HepG2 (cell line): ENCODE results near the gene MILR1. TPM values are rescaled to one million over a fixed set of nuclear protein-coding genes. Genes with fewer than 3 reads are reported as not detected.

ENCODE experiments used
- CBX5 ChIP-seq: sonication (generic); formaldehyde crosslinking; IDR thresholded peaks from 2 replicates; pipeline ENCODE4 v1.4.0; 2020; ENCODE audit warnings: missing genetic modification reagents, borderline replicate concordance
- FOSL1 ChIP-seq: sonication (generic); formaldehyde crosslinking; IDR thresholded peaks from 2 replicates; pipeline ENCODE4 v1.9.0; 2021; ENCODE audit warnings: missing genetic modification reagents, borderline replicate concordance
- GLI4 ChIP-seq: sonication (generic); formaldehyde crosslinking; IDR thresholded peaks from 2 replicates; pipeline ENCODE4 v1.5.1; 2020; ENCODE audit warnings: missing genetic modification reagents, mild to moderate bottlenecking, moderate library complexity, borderline replicate concordance
- HNRNPL ChIP-seq: fragments of 200-400 bp; formaldehyde crosslinking; IDR thresholded peaks from 2 replicates; pipeline ENCODE4 v1.6.1; 2017; ENCODE audit warnings: mild to moderate bottlenecking, low read depth, low read length
- ISL2 ChIP-seq: sonication (generic); formaldehyde crosslinking; IDR thresholded peaks from 2 replicates; pipeline ENCODE4 v1.5.0; 2020; ENCODE audit warnings: missing genetic modification reagents
- KLF12 ChIP-seq: sonication (generic); formaldehyde crosslinking; IDR thresholded peaks from 2 replicates; pipeline ENCODE4 v1.4.0; 2020; ENCODE audit warnings: missing genetic modification reagents, borderline replicate concordance
- RNF219 ChIP-seq: sonication (generic); formaldehyde crosslinking; IDR thresholded peaks from 2 replicates; pipeline ENCODE4 v1.5.0; 2020; ENCODE audit warnings: mild to moderate bottlenecking, missing genetic modification reagents
- SCMH1 ChIP-seq: sonication (generic); formaldehyde crosslinking; IDR thresholded peaks from 2 replicates; pipeline ENCODE4 v1.9.0; 2021; ENCODE audit warnings: missing genetic modification reagents, mild to moderate bottlenecking, borderline replicate concordance
- SKIL ChIP-seq: sonication (generic); formaldehyde crosslinking; IDR thresholded peaks from 2 replicates; pipeline ENCODE4 v1.8.0; 2022; ENCODE audit warnings: missing genetic modification reagents, mild to moderate bottlenecking, moderate library complexity, borderline replicate concordance
- ZFP90 ChIP-seq: sonication (generic); formaldehyde crosslinking; IDR thresholded peaks from 2 replicates; pipeline ENCODE4 v1.8.0; 2022; ENCODE audit warnings: missing genetic modification reagents, mild to moderate bottlenecking, inconsistent platforms, borderline replicate concordance
- ZNF674 ChIP-seq: sonication (generic); formaldehyde crosslinking; IDR thresholded peaks from 2 replicates; pipeline ENCODE4 v1.5.0; 2020; ENCODE audit warnings: low read depth, mild to moderate bottlenecking, missing genetic modification reagents
- ZNF773 ChIP-seq: sonication (generic); formaldehyde crosslinking; IDR thresholded peaks from 2 replicates; pipeline ENCODE4 v1.4.0; 2020; ENCODE audit warnings: missing genetic modification reagents, borderline replicate concordance
- polyA plus RNA-seq, 8 experiments: library from polyadenylated mRNA; depleted of rRNA in 3 of 8; stranded (reverse) in 7 of 8; unstranded in 1 of 8; fragments of >200 nt; fragmentation: Illumina TruSeq in 4 of 8; extraction: Trizol in 4 of 8; gene quantifications; 2 replicates each; pipeline versions ENCODE4 v1.2.1 to v1.2.3, GENCODE V29; 2011 to 2016; ENCODE audit warnings: low read depth in 4 of 8, missing spikeins in 1 of 8, mixed read lengths in 1 of 8; ENCODE audit not compliant: insufficient read depth in 1 of 8
- total RNA-seq, 5 experiments: library from RNA; depleted of rRNA; stranded (reverse); fragments of >200 nt; fragmentation: Illumina TruSeq; extraction: Trizol; gene quantifications; 2 replicates each; pipeline ENCODE4 v1.2.3, GENCODE V29; 2016; ENCODE audit warnings: low read depth in 1 of 5
- TF ChIP-seq, protein P1 (sequence below): sonication (generic); formaldehyde crosslinking; IDR thresholded peaks from 2 replicates; pipeline ENCODE4 v1.5.0; 2020; ENCODE audit warnings: missing genetic modification reagents
- TF ChIP-seq, protein P2 (sequence below): sonication (generic); formaldehyde crosslinking; conservative IDR thresholded peaks from 2 replicates; pipeline ENCODE4 v1.4.0; 2020; ENCODE audit warnings: missing genetic modification reagents
- TF ChIP-seq, protein P3 (sequence below): sonication (generic); formaldehyde crosslinking; conservative IDR thresholded peaks from 2 replicates; pipeline ENCODE4 v1.8.0; 2022; ENCODE audit warnings: low read depth, missing genetic modification reagents

MILR1 gene
- total and polyA plus RNA-seq, 2 of the 13 experiments (the other 11 are each of a cell fraction or from before 2014, with no cell fraction given), result 0.27 to 1.7 TPM

- TF ChIP-seq, protein P1, sequence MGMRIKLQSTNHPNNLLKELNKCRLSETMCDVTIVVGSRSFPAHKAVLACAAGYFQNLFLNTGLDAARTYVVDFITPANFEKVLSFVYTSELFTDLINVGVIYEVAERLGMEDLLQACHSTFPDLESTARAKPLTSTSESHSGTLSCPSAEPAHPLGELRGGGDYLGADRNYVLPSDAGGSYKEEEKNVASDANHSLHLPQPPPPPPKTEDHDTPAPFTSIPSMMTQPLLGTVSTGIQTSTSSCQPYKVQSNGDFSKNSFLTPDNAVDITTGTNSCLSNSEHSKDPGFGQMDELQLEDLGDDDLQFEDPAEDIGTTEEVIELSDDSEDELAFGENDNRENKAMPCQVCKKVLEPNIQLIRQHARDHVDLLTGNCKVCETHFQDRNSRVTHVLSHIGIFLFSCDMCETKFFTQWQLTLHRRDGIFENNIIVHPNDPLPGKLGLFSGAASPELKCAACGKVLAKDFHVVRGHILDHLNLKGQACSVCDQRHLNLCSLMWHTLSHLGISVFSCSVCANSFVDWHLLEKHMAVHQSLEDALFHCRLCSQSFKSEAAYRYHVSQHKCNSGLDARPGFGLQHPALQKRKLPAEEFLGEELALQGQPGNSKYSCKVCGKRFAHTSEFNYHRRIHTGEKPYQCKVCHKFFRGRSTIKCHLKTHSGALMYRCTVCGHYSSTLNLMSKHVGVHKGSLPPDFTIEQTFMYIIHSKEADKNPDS (CRISPR knock-in tag), result no peak
- TF ChIP-seq ZNF773, result no peak
- TF ChIP-seq HNRNPL, result peak; percentile 75
- no peak for TF ChIP-seq SKIL (CRISPR knock-in tag)
- TF ChIP-seq KLF12, result no peak; the same call in 1 of the 2 replicates
- TF ChIP-seq ZNF674 (CRISPR knock-in tag), result 0 out of 2 replicates have a peak, but pooled peaks have one; percentile 27
- no peak for TF ChIP-seq SCMH1
- no peak for TF ChIP-seq RNF219 (CRISPR knock-in tag)
- TF ChIP-seq ISL2, result peak; percentile 41; the same call in 1 of the 2 replicates
- TF ChIP-seq CBX5 (CRISPR knock-in tag), result no peak
- 0 out of 2 replicates have a peak, but pooled peaks have one; percentile 48 for TF ChIP-seq GLI4 (CRISPR knock-in tag)
- TF ChIP-seq FOSL1 (CRISPR knock-in tag), result no peak
- TF ChIP-seq ZFP90 (CRISPR knock-in tag), result peak; percentile 21; the same call in 1 of the 2 replicates
- TF ChIP-seq, protein P2, sequence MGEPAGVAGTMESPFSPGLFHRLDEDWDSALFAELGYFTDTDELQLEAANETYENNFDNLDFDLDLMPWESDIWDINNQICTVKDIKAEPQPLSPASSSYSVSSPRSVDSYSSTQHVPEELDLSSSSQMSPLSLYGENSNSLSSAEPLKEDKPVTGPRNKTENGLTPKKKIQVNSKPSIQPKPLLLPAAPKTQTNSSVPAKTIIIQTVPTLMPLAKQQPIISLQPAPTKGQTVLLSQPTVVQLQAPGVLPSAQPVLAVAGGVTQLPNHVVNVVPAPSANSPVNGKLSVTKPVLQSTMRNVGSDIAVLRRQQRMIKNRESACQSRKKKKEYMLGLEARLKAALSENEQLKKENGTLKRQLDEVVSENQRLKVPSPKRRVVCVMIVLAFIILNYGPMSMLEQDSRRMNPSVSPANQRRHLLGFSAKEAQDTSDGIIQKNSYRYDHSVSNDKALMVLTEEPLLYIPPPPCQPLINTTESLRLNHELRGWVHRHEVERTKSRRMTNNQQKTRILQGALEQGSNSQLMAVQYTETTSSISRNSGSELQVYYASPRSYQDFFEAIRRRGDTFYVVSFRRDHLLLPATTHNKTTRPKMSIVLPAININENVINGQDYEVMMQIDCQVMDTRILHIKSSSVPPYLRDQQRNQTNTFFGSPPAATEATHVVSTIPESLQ (CRISPR knock-in tag), result no peak
- TF ChIP-seq, protein P3, sequence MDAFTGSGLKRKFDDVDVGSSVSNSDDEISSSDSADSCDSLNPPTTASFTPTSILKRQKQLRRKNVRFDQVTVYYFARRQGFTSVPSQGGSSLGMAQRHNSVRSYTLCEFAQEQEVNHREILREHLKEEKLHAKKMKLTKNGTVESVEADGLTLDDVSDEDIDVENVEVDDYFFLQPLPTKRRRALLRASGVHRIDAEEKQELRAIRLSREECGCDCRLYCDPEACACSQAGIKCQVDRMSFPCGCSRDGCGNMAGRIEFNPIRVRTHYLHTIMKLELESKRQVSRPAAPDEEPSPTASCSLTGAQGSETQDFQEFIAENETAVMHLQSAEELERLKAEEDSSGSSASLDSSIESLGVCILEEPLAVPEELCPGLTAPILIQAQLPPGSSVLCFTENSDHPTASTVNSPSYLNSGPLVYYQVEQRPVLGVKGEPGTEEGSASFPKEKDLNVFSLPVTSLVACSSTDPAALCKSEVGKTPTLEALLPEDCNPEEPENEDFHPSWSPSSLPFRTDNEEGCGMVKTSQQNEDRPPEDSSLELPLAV, result 0 out of 2 replicates have a peak, but pooled peaks have one; percentile 74
Measured at GRCh38 chr17:64505340-64506200, 56.7 kb downstream of the MILR1 start (continued).
